Measurements from ENCODE around the gene WDTC1.
"Not testable (repeated sequence)": the region's sequence is repeated elsewhere in the genome, so short reads cannot be mapped to it uniquely, and the experiment has no call there.

Gene WDTC1

DNA sequence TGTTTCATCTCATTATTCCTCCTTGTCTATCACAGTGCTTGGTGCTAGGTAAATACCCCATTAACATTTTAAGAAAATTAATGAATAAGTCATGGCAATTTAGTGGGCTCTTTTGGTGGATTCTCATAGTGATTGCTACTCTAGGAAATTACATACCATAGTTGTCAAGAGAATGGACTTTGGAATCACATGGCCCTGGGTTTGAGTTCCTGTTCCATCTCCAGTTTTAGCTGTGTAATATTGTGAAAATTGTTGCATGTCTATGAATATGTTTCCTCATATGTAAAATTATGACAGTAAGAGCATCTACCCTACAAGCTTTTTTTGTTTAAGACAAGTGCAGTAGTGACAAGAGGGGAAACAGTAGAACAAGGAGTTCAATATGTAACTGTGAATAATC lies 20.7 kb downstream of the WDTC1 start:
- no peak for DNase-seq

DNA sequence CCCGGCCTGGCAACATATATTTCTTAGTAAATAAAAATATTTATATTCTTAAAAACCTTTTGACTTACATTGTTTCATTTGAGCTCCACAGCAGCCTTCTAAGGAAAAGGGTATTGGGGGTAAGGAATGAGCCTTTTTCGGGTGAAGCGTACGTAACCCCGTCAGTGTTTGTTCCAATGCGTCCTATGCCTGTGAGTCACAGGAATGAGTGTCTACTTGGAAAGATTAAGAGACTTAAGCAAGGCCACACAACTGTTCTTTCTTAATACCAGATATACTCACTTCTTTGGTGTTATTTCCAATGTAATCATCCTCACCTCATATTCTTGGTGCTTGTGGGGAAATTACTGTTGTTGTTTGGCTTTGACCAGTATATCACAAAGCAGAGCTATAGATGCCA lies 22.7 kb downstream of the WDTC1 start:
- no peak for DNase-seq

DNA sequence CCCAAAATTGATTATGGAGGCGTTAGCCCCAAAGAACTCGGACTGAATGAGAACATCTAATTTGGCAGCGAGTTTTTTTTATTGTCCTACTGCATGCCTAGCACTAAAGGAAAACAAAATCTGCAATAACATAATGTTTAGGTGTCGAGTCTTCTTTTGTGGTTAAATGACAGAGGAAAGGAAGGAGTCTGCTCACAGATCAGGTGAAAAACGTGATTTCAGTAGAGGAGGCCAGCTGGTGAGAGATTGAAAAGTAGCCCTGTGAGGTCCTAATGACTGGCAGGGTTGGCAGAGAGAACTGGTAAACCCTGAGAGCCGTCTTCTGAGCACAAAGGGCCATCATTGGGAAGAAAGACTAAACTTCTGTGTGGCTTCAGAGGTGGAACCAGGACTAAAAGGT lies 24.2 kb downstream of the WDTC1 start:
- no peak for DNase-seq

DNA sequence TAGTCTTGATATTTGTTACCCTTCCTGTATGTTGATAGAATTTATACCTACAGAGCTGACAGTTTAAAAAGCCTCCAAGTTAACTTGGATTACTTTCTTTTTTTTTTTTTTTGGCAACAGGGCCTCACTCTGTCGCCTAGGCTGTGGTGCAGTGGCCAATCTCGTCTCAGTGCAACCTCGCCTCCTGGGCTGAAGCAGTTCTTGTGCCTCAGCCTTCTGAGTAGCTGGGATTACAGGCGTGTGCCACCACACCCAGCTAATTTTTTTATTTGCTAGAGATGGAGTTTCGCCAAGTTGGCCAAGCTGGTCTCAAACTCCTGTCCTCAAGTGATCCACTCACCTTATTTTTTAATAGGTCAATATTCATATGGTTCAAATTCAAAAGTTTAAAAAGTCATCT lies 32.7 kb downstream of the WDTC1 start:
- DNase-seq = no peak

DNA sequence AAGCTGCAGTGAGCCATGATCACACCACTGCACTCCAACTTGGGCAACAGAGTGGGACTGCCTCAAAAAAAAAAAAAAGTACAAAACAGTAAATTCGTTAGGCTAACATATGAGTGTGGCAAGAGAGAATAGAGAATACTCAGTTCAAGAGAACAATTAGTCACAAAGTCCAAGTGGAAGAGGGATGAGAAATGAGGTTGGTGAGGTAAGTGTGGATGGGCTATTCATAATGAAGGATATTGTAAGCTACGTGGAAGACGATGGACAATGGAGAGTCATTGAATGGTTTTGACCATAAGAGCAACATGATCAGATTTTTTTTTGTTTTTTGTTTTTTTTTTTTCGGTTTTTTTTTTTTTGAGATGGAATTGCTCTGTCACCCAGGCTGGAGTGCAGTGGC lies 34.8 kb downstream of the WDTC1 start:
- DNase-seq = no peak

DNA sequence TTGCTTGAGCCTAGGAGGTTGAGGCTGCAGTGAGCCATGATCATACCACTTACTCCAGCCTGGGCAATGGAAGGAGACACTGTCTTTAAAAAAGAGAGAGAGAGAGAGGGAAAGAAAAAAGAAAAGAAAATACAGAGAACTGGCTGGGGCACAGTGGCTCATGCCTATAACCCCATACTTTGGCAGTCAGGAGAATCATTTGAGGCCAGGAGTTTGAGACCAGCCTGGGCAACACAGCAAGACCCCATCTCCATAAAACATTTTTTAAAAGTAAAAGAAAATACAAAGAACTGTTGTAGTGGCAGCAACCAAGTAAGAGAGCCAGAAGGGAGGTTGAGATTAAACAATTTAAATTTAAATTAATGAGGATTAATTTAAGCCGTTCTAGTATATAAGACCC lies 39.8 kb downstream of the WDTC1 start:
- DNase-seq = no peak

DNA sequence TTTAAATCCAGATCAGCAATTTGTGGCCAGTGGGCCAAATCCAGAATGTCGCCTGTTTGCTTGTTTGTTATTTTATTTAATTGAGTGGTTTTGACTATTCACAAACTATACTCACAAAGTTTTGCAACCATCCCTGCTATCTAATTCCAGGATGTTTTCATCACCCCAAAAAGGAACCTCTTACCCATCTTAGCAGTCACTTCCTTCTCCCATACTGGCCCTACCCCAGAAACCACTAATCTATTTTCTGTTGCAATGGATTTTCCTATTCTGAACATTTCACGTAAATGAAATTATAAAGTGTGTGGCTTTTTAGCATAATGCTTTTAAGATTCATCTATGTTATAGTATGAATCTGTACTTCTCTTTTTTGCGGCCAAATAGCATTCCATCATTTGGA lies 41.3 kb downstream of the WDTC1 start:
- DNase-seq = no peak

DNA sequence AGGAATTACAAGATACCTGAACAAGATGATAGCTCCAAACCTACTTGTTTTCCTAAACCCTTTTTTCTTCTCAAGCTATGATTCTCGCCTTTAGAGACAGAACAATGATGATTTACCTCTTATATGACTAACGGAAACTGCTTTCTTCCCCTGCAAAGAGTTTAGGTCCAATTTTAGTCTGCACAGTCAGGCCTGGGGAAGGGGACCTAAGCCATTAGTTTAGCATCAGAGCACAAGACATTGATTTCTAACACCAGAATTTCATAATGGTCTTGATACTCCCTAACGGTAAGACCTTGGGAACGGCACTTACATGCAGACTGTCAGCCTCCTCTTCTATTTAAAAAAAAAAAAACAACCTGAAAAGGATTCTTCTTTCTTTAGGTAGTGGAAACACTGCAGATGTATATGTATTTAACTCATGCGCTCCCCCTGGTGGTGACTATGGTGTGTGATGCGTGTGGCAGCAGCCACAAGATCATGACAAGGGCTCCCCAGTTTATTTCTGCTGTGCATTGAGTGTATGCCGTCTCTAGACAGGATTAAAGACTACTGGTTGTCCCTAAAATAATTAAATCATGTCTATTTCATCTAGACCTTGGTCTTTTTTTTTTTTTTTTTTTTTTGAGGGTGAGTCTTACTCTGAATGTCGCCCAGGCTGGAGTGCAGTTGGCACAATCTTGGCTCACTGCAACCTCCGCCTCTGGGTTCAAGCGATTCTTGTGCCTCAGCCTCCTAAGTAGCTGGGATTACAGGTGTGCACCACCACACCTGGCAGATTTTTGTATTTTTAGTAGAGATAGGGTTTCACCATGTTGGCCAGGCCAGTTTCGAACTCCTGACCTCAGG lies 50.2 kb downstream of the WDTC1 start:
- DNase-seq = peak; percentile 90

DNA sequence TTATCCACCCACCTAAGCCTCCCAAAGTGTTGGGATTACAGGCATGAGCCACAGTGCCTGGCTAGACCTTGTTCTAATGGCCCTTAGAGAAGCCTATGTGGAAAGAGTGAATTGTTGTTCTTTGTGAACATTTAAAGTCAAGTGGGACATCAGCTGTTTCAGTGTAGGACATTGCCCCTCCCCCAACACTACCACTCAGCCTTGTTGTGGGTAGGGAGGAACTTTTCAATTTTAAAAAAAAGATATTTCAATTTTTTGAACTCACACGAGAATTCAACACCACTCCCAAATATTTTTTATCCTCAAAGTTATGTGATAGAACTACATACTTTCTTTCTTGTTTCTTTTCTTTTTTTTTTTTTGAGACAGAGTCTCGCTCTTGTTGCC lies 50.8 kb downstream of the WDTC1 start:
- no peak for DNase-seq

DNA sequence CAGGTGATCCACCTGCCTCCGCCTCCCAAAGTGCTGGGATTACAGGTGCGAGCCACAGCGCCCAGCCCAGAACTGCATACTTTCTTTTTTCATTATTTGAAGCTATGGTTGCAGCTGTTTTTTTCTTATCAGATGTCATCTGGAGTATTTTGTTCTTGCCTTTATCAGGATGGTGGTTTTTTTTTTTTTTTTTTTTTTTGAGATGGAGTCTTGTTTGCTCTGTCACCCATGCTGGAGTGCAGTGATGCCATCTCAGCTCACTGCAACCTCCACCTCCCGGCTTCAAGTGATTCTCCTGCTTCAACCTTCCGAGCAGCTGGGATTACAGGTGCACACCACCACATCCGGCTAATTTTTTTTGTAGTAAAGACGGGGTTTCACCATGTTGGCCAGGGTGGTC lies 51.4 kb downstream of the WDTC1 start:
- not testable (repeated sequence) for DNase-seq

DNA sequence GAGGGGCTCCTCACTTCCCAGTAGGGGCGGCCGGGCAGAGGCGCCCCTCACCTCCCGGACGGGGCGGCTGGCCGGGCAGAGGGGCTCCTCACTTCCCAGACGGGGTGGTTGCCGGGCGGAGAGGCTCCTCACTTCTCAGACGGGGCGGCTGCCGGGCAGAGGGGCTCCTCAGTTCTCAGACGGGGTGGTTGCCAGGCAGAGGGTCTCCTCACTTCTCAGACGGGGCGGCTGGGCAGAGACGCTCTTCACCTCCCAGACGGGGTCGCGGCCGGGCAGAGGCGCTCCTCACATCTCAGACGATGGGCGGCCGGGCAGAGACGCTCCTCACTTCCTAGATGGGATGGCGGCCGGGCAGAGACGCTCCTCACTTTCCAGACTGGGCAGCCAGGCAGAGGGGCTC lies 54.7 kb downstream of the WDTC1 start:
- not testable (repeated sequence) for DNase-seq

DNA sequence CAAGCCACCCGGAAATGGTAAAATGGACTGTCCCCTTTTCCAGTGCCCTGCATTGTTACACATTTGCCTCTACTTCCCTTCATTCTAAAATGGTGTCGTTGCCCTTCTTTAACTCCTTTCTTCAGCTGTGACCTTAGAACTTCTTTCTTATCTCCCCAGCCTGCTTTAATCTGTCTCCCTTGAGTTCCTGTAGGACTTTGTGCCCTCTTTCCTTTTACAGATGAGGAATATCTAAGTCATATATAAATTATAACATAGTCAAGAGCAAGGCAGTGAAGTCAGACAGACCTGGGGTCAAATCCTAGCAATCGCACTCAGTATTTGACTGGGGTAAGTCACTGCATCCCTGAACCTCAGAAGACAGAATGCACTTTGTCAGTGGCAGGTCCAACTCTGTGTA lies 56.1 kb downstream of the WDTC1 start:
- DNase-seq = no peak

DNA sequence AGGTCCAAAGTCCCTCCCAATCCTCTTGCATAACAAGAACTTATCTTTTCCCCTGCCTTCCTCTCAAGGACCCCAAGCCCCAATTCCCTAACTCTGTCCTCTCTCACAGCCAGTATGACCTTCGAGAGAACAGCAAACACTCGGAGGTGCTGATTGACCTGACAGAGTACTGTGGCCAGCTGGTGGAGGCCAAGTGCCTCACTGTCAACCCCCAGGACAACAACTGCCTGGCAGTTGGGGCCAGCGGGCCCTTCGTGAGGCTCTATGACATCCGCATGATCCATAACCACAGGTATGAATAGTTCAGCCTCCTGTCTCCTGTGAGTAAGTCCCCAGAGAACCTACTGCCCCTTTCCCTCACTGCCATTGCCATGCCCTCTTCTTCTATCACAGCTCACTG lies 57.7 kb downstream of the WDTC1 start:
- DNase-seq = no peak

DNA sequence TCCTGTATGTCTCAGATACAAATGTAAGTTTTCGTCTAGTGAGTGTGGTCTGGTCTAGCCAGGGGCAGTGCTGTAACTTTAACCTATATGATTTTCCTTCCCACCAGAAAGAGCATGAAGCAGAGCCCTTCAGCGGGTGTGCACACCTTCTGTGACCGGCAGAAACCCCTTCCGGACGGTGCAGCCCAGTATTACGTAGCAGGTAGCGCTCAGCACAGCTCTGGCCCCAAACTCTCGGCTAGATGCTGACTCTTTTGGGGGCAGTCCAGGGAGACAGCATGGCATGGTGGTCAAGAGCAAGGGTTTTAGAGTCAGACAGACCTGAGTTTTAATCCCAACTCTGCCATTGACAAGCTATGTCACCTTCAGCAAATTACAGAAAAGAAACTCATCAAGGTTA lies 59.5 kb downstream of the WDTC1 start:
- DNase-seq = no peak

DNA sequence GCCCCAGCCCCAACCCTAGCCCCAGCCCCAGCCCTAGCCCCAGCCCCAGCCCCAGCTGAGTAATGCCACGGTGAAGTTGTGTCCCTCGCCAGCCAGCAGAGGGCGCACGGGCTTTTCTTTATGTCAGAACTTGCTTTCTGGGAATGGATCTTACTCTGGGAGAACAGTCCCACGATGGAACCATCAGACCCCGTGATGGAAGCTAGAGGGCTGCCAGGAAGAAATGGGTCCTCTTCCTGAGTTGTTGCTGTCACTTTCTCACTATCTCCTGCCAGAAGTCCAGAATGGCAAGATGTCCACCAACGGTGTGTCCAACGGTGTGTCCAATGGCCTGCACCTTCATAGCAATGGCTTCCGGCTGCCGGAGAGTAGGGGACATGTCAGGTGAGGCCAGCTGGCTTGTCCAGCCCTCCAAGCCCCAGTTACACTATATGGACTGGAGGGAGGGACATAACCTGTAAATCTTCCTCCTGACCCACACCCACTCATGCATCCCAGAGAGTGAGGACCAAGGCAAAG lies 62.4 kb downstream of the WDTC1 start:
- DNase-seq = peak; percentile 55

DNA sequence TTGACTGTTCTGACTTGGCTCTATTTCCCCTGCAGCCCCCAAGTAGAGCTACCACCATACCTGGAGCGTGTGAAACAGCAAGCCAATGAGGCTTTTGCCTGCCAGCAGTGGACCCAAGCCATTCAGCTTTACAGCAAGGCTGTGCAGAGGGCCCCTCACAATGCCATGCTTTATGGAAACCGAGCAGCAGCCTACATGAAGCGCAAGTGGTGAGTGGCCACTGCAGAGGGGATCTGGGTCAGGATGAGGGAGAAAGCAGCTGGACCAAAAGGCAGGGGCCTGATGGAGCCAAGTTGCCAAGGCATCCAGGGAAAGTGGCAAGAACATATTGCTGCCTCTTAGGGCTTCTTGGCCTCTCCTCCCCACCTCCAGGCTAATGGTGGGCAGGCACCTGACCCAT lies 63.5 kb downstream of the WDTC1 start:
- DNase-seq = no peak

DNA sequence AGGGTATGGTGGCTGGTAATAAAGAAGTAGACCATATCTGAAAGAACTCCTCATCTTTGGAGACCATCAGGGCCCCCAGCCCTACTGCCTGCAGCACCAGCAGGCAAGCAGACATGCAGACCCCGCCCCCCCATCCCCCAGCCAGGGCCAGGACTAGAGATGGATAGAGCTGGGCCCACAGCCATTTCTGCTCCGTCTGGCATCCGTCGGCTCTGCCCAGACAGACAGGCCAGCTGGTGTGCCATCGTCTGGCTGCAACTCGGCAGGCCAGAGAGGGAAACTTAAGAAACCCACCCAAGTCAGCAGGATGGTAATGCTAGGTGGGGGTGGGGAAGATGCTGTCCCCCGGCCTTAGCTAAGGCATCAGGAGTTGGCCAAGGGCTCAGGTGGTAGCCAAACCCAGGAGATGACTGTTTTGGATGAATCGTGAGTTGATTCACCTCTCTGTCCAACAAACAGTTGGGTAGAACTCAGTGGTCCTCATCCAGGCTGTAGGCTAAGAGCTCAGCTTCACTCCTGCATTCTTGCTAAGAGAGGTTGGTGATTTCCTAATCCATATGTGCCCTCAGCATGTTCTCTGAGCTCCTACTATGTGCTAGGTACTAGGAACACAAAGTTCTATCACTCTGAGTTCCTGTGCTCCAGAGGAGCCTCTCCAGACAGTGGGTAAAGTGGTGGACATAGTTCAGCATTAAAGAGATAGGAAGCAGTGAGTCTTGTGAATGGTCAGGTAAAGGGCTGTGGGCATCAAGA lies 64.4 kb downstream of the WDTC1 start:
- DNase-seq = no peak

DNA sequence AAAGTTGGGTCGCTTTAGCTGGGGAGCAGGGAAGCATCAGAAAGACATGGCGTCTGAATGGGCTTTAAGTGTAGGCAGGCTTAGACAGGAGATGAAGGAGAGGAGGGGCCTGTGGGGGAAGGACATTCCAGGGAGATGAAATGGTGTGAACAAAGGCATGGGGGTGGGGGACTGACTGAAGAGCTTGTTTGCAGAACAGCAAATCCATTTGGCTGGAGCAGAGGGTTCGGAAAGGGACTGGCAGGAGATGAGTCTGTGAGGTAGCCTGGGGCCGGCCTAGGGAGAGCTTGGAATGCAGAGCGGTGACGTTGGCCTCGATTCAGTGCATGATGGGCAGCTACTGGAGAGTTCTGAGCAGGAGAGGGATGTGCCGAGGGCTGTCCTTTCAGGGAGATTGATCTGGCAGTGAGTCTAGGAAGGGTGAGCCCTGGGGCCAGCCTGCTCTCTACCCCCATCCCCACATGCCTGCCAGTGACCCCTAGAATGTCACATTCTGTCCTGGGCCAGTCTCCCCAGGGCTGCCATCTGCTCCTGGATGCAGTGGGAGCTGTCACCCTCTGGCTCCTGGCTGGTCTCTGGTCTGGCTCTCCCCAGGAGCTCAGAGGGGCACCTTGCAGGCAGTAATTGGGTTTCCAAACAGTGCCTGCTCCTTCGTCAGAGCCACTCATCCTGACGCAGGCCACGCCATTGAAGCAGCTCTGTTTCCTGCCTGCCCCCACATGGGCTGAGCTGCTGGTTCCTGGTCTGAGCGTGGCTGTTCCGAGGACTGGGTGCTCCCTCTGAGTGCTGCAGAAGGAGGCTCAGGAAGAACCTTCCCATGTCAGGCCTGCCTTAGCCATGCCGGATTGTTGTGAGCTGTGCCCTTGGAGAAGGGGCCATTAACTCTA lies 65.2 kb downstream of the WDTC1 start:
- no peak for DNase-seq

DNA sequence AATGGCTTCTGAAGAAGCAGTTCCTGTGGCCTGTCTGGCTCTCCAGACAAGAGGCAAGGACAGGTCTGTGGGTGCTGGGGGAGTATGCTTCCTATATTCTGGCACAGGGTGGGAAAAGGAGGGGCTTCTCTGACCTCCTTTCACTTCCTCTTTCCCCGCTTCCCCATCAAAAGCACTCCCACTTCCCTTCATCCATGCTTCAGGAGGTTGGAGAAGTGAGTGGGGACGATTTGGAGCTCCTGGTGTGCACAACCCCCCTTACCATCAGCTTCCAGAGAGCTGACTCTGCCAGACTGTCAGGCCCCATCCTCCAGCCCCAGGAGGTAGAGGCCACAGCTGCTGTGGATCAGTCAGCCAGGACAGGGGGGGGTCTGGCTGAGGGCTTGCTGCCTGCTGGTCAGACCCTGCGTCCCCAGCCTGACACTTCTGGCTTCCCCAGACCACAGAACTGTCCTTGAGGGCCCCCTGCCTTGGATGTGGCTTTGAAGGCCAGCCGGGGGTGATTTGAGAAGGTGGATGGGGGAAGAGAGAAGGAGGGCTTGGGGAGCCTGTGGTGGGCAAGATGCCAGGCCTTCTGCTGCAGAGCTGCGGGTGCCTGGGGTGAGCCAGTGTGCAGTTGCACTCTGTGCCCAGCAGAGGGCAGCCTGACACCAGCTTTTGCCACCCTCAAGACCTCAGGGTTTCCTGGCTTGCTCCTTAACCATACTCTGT lies 66.1 kb downstream of the WDTC1 start:
- peak; percentile 67 for DNase-seq

DNA sequence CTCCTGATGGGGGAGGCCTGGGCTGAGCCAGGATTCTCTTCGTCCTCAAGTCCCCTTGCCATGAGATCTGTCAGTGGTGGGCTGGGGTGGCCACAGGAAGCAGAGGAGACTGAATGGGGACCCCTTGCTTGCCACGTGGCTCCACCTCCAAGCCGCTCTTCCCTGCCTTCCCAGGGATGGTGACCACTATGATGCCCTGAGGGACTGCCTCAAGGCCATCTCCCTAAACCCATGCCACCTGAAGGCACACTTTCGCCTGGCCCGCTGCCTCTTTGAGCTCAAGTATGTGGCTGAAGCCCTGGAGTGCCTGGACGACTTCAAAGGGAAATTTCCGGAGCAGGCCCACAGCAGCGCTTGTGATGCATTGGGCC lies 66.6 kb downstream of the WDTC1 start:
- no peak for DNase-seq

DNA sequence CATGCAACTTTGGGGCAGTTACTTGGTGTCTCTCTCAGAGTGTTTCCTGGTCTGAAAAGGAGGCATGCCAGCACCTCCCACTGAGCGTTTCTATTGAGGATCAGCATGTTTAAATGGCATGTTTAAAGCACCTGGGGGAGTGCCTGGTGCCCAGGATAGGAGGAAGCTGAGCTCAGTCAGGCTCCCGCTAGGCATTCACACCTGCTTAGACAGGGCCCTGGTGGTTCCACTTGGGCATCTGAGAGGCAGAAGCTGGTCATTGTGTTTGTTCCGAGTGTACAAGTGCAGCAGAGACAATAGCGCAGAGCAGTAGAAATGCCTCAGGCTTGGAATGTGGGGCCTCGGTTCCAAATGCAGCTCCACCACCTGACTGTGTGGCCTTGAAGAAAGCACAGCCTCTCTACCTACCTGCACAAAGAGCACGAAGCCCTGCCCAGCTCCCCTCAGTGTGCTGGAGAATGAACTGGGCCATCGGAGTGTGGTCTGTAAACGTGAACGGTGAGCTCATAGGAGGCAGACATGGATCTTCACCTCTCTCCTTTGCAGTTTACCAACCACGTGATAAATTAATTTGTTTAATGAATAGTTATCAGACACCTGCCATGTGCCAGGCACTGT lies 67.3 kb downstream of the WDTC1 start:
- no peak for DNase-seq

DNA sequence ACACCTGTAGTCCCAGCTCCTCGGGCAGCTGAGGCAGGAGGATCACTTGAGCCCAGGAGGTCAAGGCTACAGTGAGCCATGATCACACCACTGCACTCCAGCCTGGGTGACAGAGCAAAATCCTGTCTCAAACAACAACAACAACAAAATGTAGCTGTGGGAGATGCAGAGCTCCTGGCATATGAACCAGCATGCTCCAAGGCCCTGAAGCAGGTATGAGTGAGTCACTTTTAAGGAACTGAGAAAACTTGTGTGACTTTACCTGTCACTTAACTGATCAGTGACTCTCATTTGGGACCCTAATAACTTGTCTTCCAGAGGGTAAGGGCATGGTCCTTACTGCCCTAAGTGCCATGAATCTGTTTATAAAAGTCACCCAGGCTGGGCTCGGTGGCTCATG lies 68.2 kb downstream of the WDTC1 start:
- DNase-seq = no peak
